Limb (tissue), 2 donors: Measurements from ENCODE around the gene RHBDD1.

ENCODE experiments used
- DNase-seq, 2 donors: peaks; one replicate each; pipeline ENCODE4 v3.0.0-alpha.2; 2016; ENCODE audit errors: extremely low spot score in 2 of 2

The RHBDD1 gene

GRCh38 chr2:226981791-226982326, 146.0 kb downstream of the RHBDD1 start:
- DNase-seq = no peak

GRCh38 chr2:226983895-226984749, 148.3 kb downstream of the RHBDD1 start:
- DNase-seq = no peak

DNA sequence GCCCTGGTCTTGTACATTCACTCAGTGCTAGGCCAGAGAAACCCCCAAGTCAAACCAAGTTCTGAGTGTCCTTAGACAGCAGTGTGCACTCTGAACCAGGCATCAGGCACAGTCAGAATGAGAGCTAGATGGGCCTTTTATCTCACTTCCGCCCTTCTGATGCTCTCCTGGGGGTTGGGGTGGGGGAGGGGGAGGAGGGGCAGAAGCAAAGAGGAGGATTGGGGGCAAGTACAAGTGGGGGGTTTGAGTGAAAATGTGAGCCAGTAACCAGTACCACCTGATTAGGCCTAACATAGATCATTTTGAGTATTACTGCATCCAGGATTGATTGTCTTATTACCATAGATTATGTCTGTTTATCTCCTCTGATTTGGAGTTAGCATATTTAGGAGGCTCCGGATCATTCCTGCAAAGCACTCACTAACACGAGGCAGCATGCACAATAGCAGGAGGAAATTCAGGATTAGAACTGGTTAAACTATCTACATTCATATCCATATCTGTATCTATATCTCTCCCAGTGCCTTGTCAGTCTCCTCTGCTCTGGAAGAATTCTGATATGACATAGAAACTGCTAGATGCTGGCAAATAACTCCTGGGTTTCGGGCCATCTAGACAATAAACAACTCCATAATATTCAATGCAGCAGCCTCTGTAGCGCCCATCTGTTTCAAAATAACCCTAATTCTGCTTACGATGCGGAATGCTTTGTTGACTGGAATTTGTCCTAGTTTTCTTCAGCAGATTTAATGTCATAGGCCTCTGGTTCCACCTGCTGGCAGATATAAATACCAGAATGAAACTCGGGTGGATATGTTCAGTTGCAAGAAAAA, 149.1 kb downstream of the RHBDD1 start:
- DNase-seq = peak; percentile 63 to 86

DNA sequence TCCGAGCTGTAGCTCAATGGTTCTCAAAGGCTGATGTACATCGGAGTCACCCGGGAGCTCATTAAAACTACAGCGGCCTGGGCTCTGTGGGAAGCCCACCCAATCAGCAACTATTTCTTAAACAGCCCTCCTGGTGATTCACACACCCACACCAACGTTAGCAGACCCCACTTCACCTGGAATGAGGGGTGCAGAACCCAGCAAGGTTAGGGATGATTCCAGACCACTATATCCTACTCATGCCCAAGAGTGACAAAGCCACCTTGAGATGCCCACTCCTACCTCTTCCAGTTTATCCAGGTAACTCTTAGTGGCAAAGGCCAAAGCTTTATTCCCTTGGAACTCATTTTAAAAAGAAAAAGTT, 149.7 kb downstream of the RHBDD1 start:
- no peak for DNase-seq

GRCh38 chr2:226991663-226992062, 155.8 kb downstream of the RHBDD1 start:
- DNase-seq = no peak

DNA sequence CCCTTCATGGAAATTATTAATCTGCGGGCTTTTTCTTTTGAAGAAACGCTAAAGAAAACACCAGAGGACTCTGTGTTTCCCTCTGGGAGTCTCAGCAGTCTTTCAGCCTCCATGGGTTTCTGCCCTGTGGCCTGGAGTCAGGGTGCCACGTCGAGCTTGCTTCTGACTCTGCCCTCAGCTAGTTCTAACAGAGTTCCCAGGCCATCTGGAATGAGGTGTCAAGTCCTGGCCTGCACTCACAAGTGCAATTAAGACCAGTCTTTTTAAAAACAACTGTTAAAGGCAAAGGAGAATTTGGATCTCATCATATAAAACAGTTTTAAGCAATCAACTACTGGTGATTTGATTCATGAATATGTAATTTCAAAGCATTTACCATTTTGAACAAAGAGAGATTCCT, 157.3 kb downstream of the RHBDD1 start:
- DNase-seq = no peak

DNA sequence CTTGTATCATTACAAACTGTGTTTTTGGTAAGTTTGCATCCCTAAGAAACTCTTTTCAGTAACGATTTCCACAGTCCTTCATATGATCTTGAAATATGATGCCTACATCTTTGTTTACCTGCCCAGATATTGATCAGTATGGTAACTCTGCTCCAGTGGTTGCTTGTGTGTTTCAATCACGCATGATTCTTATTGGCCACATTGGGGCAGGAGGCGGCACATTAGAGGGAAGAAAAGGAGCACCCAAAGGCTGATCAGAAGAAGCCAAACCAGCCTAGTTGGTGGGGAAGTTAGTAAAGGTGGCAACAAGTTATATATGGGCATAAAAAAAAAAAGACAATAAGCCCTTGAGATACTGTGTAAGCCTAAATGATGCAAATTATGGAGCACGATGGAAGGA, 158.9 kb downstream of the RHBDD1 start:
- DNase-seq = no peak

GRCh38 chr2:226995625-226996041, 159.8 kb downstream of the RHBDD1 start:
- no peak for DNase-seq

- DNase-seq = no peak
These were observed 163.8 kb downstream of the RHBDD1 start for GRCh38 chr2:226999661-227000060.

GRCh38 chr2:227000123-227000522, 164.3 kb downstream of the RHBDD1 start:
- no peak for DNase-seq

DNA sequence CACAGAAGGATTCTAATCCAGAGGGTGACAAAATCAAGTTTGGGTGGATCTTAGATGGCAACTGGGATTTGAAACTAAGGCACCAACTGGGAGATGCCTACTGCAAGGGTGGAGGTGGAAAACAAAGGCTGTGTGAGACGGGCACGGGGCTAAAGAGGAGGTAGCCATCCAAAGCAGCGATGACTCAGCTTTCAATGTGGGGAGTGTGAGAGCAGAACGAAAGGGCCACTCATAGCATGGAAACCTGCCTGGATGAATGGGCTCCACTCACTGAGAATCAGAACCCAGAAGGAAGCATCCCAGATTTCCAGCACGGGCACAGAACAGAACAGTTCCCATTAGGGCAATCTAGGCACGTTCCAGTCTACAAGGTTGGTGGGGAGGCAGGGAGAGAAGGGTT, 168.6 kb downstream of the RHBDD1 start:
- no peak for DNase-seq

DNA sequence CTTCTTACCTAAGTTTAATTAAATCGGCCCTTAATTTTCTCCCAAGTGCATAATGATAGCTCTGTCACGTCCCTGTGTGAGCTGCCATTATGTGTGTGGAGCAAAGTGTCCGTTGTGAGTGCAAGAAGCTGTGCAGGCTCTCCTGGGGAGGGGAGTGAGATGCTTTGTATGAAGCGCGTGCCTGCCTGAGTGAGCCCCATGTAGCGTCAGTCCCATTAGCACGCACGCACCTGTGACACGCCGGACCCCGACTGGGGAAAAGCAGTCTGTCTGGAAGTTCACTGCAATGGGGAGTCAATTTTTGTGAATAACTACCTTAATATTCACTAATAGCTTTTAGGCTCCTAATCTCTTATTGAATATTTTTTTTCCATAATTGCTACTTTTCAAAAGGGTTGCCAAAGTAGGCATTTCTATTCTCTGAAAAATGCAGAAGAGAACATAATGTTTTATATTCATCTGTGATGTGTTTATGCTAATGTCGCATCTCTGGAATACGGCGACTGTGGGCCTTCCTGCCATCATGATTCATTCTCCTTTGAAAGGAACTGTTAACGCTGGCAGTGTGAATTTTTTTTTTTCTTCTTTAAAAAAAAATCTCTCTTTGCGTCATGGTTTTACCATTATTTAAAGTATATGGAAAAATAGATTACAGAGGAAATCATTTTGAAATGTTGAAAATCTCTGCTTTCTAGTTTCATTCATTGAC, 170.5 kb downstream of the RHBDD1 start:
- no peak for DNase-seq

DNA sequence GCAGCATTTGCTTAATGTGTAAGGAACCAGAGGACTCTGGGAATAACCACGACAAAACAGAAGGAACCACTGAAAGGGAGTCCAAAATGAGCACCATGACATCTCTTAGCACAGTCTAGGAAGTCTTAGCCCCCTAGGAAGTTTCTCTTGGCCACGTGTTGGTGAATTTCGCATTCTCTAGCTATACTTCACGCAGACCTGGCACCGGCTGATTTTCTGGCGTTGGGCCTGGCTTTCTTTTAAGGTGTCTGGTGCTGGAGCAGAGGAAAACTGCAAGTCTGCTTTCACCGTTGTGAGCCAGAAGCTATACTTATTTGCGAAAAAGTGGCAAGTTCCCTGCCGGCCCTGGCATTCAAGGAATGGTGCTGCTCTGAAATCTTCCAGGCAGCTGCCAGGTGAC, 171.3 kb downstream of the RHBDD1 start:
- no peak for DNase-seq

GRCh38 chr2:227007940-227008339, 172.1 kb downstream of the RHBDD1 start:
- DNase-seq = no peak

DNA sequence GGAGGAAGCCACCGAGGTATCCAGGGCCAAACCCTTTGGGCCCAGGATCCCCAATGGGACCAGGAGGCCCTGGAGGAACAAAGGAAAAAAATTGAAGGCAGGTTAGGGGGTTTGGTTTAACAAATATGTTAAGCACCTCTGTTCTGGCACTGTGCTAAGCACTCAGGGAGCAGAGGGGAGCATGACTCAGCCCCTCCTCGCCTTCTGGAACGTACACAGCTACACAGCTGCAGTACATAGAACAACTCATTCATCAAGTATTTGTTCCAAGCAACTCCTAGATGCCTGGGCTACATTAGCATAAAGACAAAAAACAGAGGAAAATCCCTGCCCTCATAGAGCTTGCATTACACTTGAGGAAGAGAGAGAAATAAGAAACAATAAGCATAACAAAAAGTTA, 174.6 kb downstream of the RHBDD1 start:
- no peak for DNase-seq

GRCh38 chr2:227013330-227013729, 177.5 kb downstream of the RHBDD1 start:
- no peak for DNase-seq

GRCh38 chr2:227013881-227014280, 178.0 kb downstream of the RHBDD1 start:
- no peak for DNase-seq

DNA sequence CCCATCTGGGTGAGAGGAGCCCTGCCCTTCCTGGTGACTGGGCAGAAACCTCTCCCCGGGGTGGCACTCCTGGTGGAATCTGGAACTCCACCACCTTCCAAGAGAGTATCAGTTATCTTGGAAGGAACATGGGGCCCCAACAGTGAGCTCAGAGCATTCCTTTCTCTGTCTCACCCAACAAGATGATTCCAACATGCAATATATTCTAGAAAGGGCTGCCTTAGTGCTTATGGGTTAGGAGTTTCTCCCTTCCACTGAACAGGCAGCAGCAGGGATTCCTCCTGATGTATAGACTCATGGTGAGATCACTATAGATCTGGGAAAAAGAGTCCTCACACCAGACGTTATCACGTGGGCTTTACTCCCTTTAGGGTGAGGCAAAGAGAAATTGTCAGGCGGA, 181.0 kb downstream of the RHBDD1 start:
- DNase-seq = no peak

DNA sequence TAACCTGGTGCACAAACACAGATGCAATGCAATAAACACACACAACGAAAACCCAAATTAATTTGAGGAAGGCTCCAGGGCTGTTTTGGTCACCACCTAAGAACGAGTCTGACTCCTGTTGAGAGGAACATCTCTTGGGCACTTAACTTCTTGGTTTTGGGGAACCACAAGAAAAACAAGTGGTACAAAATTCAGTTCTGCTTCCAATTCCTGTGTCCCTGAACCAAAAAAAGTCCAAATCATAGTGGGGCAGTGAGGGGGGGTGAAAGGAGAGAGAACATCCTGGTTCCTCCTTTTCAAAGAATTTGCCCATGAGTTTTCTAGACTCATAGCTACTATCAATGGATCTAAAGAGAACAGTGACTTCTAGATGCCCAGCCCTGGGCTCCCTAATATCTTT, 184.6 kb downstream of the RHBDD1 start:
- no peak for DNase-seq

DNA sequence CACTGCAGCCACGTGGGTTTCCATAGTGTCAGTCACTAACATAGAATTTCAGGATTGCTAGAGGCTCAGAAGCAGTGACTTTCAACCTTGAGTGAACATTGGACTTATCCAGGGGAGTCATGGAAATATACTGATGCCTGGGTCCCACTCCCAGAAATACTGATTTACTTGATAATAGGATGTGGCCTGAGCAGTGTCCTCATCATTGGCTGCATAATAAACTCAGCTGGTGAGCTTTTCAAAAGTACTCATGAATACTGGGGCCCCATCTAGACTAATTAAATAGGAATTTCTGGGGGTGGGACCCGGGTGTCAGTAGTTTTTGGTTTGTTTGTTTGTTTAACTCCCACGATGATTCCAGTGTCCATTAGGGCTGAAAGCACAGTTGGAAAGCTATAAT, 186.8 kb downstream of the RHBDD1 start:
- no peak for DNase-seq

- no peak for DNase-seq
These were observed 189.7 kb downstream of the RHBDD1 start for GRCh38 chr2:227025510-227025909.
